PC-3 (cell line): ENCODE data around the gene PLEK2. TPM values are rescaled to one million over a fixed set of nuclear protein-coding genes. Genes with fewer than 3 reads are reported as not detected.
A peak's percentile ranks its signal among the peaks of the same experiment; 100 is the strongest.

ENCODE experiments used
- ATAC-seq: fragments of 200-7000 bp; cut with Tn5 transposase; 2 replicates; pipeline ENCODE4 v1.9.1; 2020; ENCODE audit warnings: mild to moderate bottlenecking, moderate library complexity
- Bru-seq: library from RNA; stranded (reverse); fragments of 400-500 nt; gene quantifications from one replicate; lab custom pipeline; 2021; lab: Mats Ljungman, UMichigan
- BruChase-seq, 2 experiments: library from RNA; stranded (reverse); fragments of 400-500 nt; gene quantifications; one replicate each; lab custom pipeline; 2021; lab: Mats Ljungman, UMichigan
- BruUV-seq: library from RNA; stranded (reverse); fragments of 400-500 nt; replicated peaks from 2 replicates; lab custom pipeline; 2021; lab: Mats Ljungman, UMichigan
- CTCF ChIA-PET: fragments of 300-600 bp; sonication (Branson Sonifier 250); formaldehyde crosslinking; loops from one replicate; lab custom pipeline; 2022; ENCODE audit warnings: antibody characterized with exemption; lab: Charles Lee
- POLR2A ChIA-PET: fragments of 300-600 bp; sonication (Branson Sonifier 250); formaldehyde crosslinking; loops from one replicate; lab custom pipeline; 2022; ENCODE audit warnings: antibody characterized with exemption; ENCODE audit not compliant: unreplicated experiment; lab: Charles Lee
- DNase-seq: peaks from one replicate; pipeline ENCODE4 v3.0.0-alpha.2; 2015
- H2AFZ ChIP-seq: fragments of 300-600 bp; sonication (generic); 2 replicates; pipeline ENCODE4 v1.6.0; 2016; ENCODE audit warnings: antibody characterized with exemption, low read length
- H3F3A ChIP-seq: fragments of 300-600 bp; sonication (generic); one replicate; pipeline ENCODE4 v1.6.0; 2017; ENCODE audit warnings: antibody characterized with exemption, low read length, control low read depth, mild to moderate bottlenecking; ENCODE audit not compliant: unreplicated experiment
- H3K27ac ChIP-seq: fragments of 300-600 bp; sonication (generic); 2 replicates; pipeline ENCODE4 v1.5.1; 2016; ENCODE audit warnings: mild to moderate bottlenecking, low read length
- H3K27me3 ChIP-seq: fragments of 300-600 bp; sonication (generic); 2 replicates; pipeline ENCODE4 v1.6.1; 2016; ENCODE audit warnings: low read length, mixed read lengths
- H3K36me3 ChIP-seq: fragments of 300-600 bp; sonication (generic); 2 replicates; pipeline ENCODE4 v1.6.1; 2016; ENCODE audit warnings: low read depth, mixed run types, low read length, mixed read lengths
- H3K4me1 ChIP-seq: fragments of 300-600 bp; sonication (generic); 2 replicates; pipeline ENCODE4 v1.5.1; 2016; ENCODE audit warnings: low read length; ENCODE audit not compliant: insufficient read depth
- H3K4me2 ChIP-seq: fragments of 300-600 bp; sonication (generic); 2 replicates; pipeline ENCODE4 v1.6.0; 2016; ENCODE audit warnings: low read length
- H3K4me3 ChIP-seq: fragments of 300-600 bp; sonication (generic); 2 replicates; pipeline ENCODE4 v1.5.1; 2016; ENCODE audit warnings: mild to moderate bottlenecking, low read length, mixed read lengths
- H3K79me2 ChIP-seq: fragments of 300-600 bp; sonication (generic); 2 replicates; pipeline ENCODE4 v1.6.1; 2017; ENCODE audit warnings: low read length, mixed read lengths
- H3K9ac ChIP-seq: fragments of 300-600 bp; sonication (generic); 2 replicates; pipeline ENCODE4 v1.6.0; 2016; ENCODE audit warnings: mild to moderate bottlenecking, low read length
- H3K9me2 ChIP-seq: fragments of 300-600 bp; sonication (generic); replicated peaks from 2 replicates; pipeline ENCODE4 v1.6.1; 2016; ENCODE audit warnings: mixed run types, low read length, mixed read lengths
- H3K9me3 ChIP-seq: fragments of 300-600 bp; sonication (generic); 2 replicates; pipeline ENCODE4 v1.6.1; 2016; ENCODE audit warnings: low read length, mixed read lengths
- H4K20me1 ChIP-seq: fragments of 300-600 bp; sonication (generic); 2 replicates; pipeline ENCODE4 v1.6.1; 2016; ENCODE audit warnings: low read length, mixed read lengths
- EZH2 ChIP-seq: fragments of 300-600 bp; sonication (generic); IDR thresholded peaks from one replicate; pipeline ENCODE4 v1.6.1; 2017; ENCODE audit warnings: antibody characterized with exemption, mild to moderate bottlenecking, low read length; ENCODE audit not compliant: unreplicated experiment
- EZH2phosphoT487 ChIP-seq: fragments of 300-600 bp; sonication (generic); IDR thresholded peaks from 2 replicates; pipeline ENCODE4 v1.6.1; 2018; ENCODE audit warnings: mild to moderate bottlenecking, antibody characterized with exemption, low read length, borderline replicate concordance
- intact Hi-C: fragments of 100-400 bp; cut with micrococcal nuclease; formaldehyde crosslinking; loops from 2 replicates; pipeline ENCODE4 v1.9.0; 2023
- long read RNA-seq: library from polyadenylated mRNA; unstranded; transcript quantifications from one replicate; pipeline ENCODE4 v2.0.0, GENCODE V29; 2021; ENCODE audit not compliant: unreplicated experiment
- total RNA-seq: library from RNA; depleted of rRNA; stranded (reverse); fragments of >200 nt; gene quantifications from 2 replicates; pipeline ENCODE4 v1.2.3, GENCODE V29; 2014; rRNA removed
- TF ChIP-seq, protein P1 (sequence below): fragments of 300-600 bp; sonication (generic); conservative IDR thresholded peaks from 2 replicates; pipeline ENCODE4 v1.5.1; 2017; ENCODE audit warnings: antibody characterized with exemption, low read depth, mild to moderate bottlenecking, low read length

PLEK2 gene, protein sequence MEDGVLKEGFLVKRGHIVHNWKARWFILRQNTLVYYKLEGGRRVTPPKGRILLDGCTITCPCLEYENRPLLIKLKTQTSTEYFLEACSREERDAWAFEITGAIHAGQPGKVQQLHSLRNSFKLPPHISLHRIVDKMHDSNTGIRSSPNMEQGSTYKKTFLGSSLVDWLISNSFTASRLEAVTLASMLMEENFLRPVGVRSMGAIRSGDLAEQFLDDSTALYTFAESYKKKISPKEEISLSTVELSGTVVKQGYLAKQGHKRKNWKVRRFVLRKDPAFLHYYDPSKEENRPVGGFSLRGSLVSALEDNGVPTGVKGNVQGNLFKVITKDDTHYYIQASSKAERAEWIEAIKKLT
- total RNA-seq, result 48.0 and 57.2 TPM in 2 replicates
- percentile 62 among the genes with signal in this experiment for Bru-seq, nascent RNA
- BruChase-seq, experiment 1, labeled RNA remaining after a 6-hour chase, result percentile 62 among the genes with signal in this experiment
- percentile 47 among the genes with signal in this experiment for BruChase-seq, experiment 2, labeled RNA remaining after a 2-hour chase
- long read RNA-seq, transcript PLEK2-201 (9 exons, 1,549 nt), result major isoform, 23 of 39 reads
- long read RNA-seq, partial matches to known transcripts, result 4 of 39 reads
- long read RNA-seq, other reads (novel, unspliced or antisense), result 12 of 39 reads

DNA sequence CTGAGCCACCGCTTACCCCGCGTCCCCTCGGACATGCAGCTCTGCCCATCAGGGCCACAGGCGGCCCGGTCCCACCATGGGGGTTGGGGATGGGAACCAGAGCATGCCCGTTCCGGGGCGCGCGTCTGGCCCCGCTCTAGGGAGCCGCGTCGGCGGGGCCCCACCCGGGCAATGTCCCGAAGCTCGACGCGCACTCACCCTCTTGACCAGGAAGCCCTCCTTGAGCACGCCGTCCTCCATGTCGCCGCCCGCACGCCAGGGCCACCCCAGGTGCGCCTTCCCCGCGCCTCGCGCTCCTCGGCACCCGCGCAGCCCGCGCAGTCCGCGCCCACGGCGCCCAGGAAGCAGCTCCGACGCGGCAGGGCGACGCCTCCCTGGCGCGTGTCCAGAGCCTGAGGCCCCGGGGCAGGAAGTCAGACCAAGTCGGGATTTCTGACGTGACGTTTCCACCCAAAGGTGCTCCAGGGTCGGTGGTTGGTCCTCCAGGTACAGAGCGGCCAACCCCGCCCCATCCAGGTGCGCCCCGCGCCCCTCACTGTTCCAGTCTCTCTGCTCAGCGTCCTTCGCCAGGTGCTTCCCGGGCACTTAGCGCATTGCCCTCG lies at the start of gene PLEK2:
TSS of gene PLEK2 (minus strand) at position 346 of the 602 bp plus-strand sequence. CDS start at position 240, 106 bp downstream.
- no peak within 1 kb of the TSS for H3K27ac ChIP-seq
- no TSS peak for BruUV-seq
- peak; percentile 86 for DNase-seq
- ChIA-PET POLR2A (interaction anchor here (0.6 kb wide), 2 partner anchors 15 to 24 kb away, joined by 3 to 4 read pairs; no protein-coding TSS in a partner anchor), CTCF (no interaction called here)
- peaks cover 3% of the 10 kb centered on the region for H3F3A ChIP-seq
- peaks cover 38% of the 10 kb centered on the region for H3K4me1 ChIP-seq
- H2AFZ ChIP-seq, result peak within 1 kb of the TSS; percentile 95
- TF ChIP-seq, protein P1, sequence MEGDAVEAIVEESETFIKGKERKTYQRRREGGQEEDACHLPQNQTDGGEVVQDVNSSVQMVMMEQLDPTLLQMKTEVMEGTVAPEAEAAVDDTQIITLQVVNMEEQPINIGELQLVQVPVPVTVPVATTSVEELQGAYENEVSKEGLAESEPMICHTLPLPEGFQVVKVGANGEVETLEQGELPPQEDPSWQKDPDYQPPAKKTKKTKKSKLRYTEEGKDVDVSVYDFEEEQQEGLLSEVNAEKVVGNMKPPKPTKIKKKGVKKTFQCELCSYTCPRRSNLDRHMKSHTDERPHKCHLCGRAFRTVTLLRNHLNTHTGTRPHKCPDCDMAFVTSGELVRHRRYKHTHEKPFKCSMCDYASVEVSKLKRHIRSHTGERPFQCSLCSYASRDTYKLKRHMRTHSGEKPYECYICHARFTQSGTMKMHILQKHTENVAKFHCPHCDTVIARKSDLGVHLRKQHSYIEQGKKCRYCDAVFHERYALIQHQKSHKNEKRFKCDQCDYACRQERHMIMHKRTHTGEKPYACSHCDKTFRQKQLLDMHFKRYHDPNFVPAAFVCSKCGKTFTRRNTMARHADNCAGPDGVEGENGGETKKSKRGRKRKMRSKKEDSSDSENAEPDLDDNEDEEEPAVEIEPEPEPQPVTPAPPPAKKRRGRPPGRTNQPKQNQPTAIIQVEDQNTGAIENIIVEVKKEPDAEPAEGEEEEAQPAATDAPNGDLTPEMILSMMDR, result no peak
- peak; percentile 91 for TF ChIP-seq EZH2phosphoT487
- no peaks in the 10 kb centered on the region for H3K9me2 ChIP-seq
- no peaks in the 10 kb centered on the region for H3K27me3 ChIP-seq
- peak within 1 kb of the TSS; percentile 79 for H3K9ac ChIP-seq
- no peaks in the 10 kb centered on the region for H3K9me3 ChIP-seq
- no peaks in the 10 kb centered on the region for H4K20me1 ChIP-seq
- H3K36me3 ChIP-seq, result no peaks in the 10 kb centered on the region
- peaks cover 24% of the 10 kb centered on the region for H3K79me2 ChIP-seq
- intact Hi-C loops, result no loop called here
- peak; percentile 52 for ATAC-seq
- peak within 1 kb of the TSS; percentile 97 for H3K4me2 ChIP-seq
- peak within 1 kb of the TSS; percentile 85 for H3K4me3 ChIP-seq

DNA sequence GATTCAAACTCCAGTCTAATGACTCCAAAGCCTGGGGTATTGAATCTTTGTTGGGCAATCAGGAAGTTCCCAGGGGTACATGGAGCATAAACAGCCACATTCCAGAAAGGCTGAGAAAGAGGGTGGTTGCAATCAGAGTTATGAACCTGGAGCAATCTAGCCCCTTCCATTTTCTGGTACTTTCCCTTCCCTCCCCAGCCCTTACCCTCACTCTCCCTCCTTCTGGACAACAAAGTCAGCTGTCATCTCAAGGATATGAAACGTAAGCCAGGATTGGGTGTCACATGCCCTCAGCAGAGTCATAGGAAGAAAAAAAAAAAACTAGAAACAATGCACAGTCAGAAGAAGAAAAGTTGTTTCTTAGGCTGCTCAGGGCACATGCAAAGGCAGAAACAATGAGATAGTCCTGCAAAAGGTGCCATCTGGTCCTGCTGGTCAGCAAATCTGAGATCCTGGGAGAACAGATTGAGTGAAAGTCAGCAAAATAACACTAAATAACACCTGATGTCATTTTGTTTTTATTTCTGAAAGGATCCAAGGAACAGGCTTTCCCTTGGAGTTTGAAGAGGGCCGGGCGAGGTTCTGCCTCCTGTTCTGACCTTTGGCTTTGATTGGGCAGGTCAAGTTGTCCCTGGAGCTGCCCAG lies 49.5 kb upstream of the PLEK2 start:
- Histone ChIP-seq H4K20me1 (no peaks in the 10 kb centered on the region), H3K4me1 (peaks cover 5% of the 10 kb centered on the region; the same call in 1 of the 2 replicates), H3K27ac (no peak overlapping the region), H3K9me3 (no peaks in the 10 kb centered on the region), H3K4me3 (no peak overlapping the region), H3K9ac (no peak overlapping the region), H3K27me3 (peaks cover 16% of the 10 kb centered on the region; the same call in 1 of the 2 replicates), H3K4me2 (no peak overlapping the region), H3K79me2 (no peaks in the 10 kb centered on the region), H3K9me2 (no peaks in the 10 kb centered on the region), H3K36me3 (no peaks in the 10 kb centered on the region), H3F3A (no peaks in the 10 kb centered on the region), H2AFZ (no peak overlapping the region)
- ChIA-PET POLR2A (no interaction called here), CTCF (no interaction called here)
- BruUV-seq, result no TSS peak
- DNase-seq (no peak), ATAC-seq (no peak)
- no peak for TF ChIP-seq EZH2
- TF ChIP-seq, protein P1, result no peak
- intact Hi-C loops, result no loop called here
